GM12878 (cell line): ENCODE results near the gene FEN1. TPM values are rescaled to one million over a fixed set of nuclear protein-coding genes. Genes with fewer than 3 reads are reported as not detected.

ENCODE experiments used
- ATAC-seq: fragments of 200-7000 bp; cut with Tn5 transposase; 3 replicates; pipeline ENCODE4 v1.9.1; 2020; ENCODE audit warnings: mild to moderate bottlenecking, moderate library complexity
- BruUV-seq: library from RNA; stranded (reverse); fragments of 400-500 nt; replicated peaks from 2 replicates; lab custom pipeline; 2021; lab: Mats Ljungman, UMichigan
- CTCF ChIA-PET: fragments of 300-600 bp; sonication (Branson Sonifier 250); formaldehyde crosslinking; extraction: SDS; loops from one replicate; lab custom pipeline; 2021; ENCODE audit warnings: inconsistent platforms; lab: Yijun Ruan, JAX
- POLR2A ChIA-PET: fragments of 350-600 bp; formaldehyde crosslinking; extraction: SDS; loops from one replicate; lab custom pipeline; 2021; ENCODE audit warnings: inconsistent platforms; lab: Charles Lee
- RAD21 ChIA-PET: fragments of 300-600 bp; sonication (Branson Sonifier 250); formaldehyde crosslinking; loops from one replicate; lab custom pipeline; 2023; ENCODE audit warnings: antibody characterized with exemption; ENCODE audit not compliant: unreplicated experiment; lab: Charles Lee
- SMC1A ChIA-PET: fragments of 300-600 bp; sonication (Branson Sonifier 250); formaldehyde crosslinking; loops from one replicate; lab custom pipeline; 2023; ENCODE audit not compliant: unreplicated experiment, uncharacterized antibody; lab: Charles Lee
- DNase-seq: peaks from one replicate; pipeline ENCODE4 v3.0.0-alpha.2; 2011; ENCODE audit warnings: low read depth, low spot score
- FAIRE-seq: peaks from 3 replicates; lab custom pipeline; 2011; peaks lifted over from hg19 to GRCh38; lab: Jason Lieb, UNC
- H2AFZ ChIP-seq: 2 replicates; pipeline ENCODE4 v1.6.0; 2011; ENCODE audit warnings: low read depth, low read length, control low read depth; ENCODE audit not compliant: control insufficient read depth
- H3K27ac ChIP-seq: 2 replicates; pipeline ENCODE4 v1.5.1; 2011; ENCODE audit warnings: control low read depth; ENCODE audit not compliant: control insufficient read depth, insufficient read depth
- H3K27me3 ChIP-seq, 2 experiments: replicated peaks in 1 of 2; 2 replicates each; pipeline versions ENCODE4 v1.6.0 to v1.6.1; 2011; ENCODE audit warnings: low read length in 1 of 2; ENCODE audit not compliant: control insufficient read depth in 2 of 2, insufficient read depth in 2 of 2
- H3K36me3 ChIP-seq, 2 experiments: 2 replicates each; pipeline ENCODE4 v1.5.1; 2011; ENCODE audit warnings: low read length in 1 of 2; ENCODE audit not compliant: control insufficient read depth in 2 of 2, insufficient read depth in 2 of 2
- H3K4me1 ChIP-seq: 2 replicates; pipeline ENCODE4 v1.6.1; 2011; ENCODE audit warnings: mild to moderate bottlenecking, low read length, moderate library complexity, mixed read lengths; ENCODE audit not compliant: control insufficient read depth, insufficient read depth
- H3K4me2 ChIP-seq: 2 replicates; pipeline ENCODE4 v1.6.0; 2011; ENCODE audit warnings: control low read depth; ENCODE audit not compliant: control insufficient read depth, insufficient read depth
- H3K4me3 ChIP-seq: fragments of 200-600 bp; sonication (generic); 2 replicates; pipeline ENCODE4 v1.5.1; 2016
- H3K79me2 ChIP-seq: 2 replicates; pipeline ENCODE4 v1.6.0; 2011; ENCODE audit warnings: low read length; ENCODE audit not compliant: control insufficient read depth, insufficient read depth
- H3K9ac ChIP-seq: 2 replicates; pipeline ENCODE4 v1.8.0; 2011; ENCODE audit warnings: low read length, control low read depth, mixed read lengths; ENCODE audit not compliant: control insufficient read depth, insufficient read depth
- H3K9me3 ChIP-seq: replicated peaks from 3 replicates; pipeline ENCODE4 v1.5.1; 2011; ENCODE audit warnings: mild to moderate bottlenecking, low read length; ENCODE audit not compliant: control insufficient read depth, insufficient read depth
- H4K20me1 ChIP-seq: 2 replicates; pipeline ENCODE4 v1.6.0; 2011; ENCODE audit not compliant: control insufficient read depth, insufficient read depth
- BHLHE40 ChIP-seq, 2 experiments: fragments of 450-650 bp in 1 of 2; IDR thresholded peaks; 2 replicates each; pipeline ENCODE4 v1.6.1; 2011 to 2017; ENCODE audit warnings: low read depth in 2 of 2, borderline replicate concordance in 1 of 2, improper control_type of control experiment in 1 of 2, low read length in 1 of 2, mild to moderate bottlenecking in 1 of 2
- CHD4 ChIP-seq: fragments of 200-600 bp; sonication (generic); IDR thresholded peaks from 2 replicates; pipeline ENCODE4 v1.6.1; 2016; ENCODE audit warnings: mild to moderate bottlenecking
- NFXL1 ChIP-seq: fragments of 450-650 bp; IDR thresholded peaks from 2 replicates; pipeline ENCODE4 v1.6.1; 2017; ENCODE audit warnings: antibody characterized with exemption, mild to moderate bottlenecking, borderline replicate concordance
- NFYB ChIP-seq: IDR thresholded peaks from 2 replicates; pipeline ENCODE4 v1.6.1; 2011; ENCODE audit warnings: low read depth, mild to moderate bottlenecking, low read length, improper control_type of control experiment, moderate library complexity; ENCODE audit not compliant: insufficient read depth
- WRNIP1 ChIP-seq: IDR thresholded peaks from 2 replicates; pipeline ENCODE4 v1.6.1; 2011; ENCODE audit warnings: low read depth, low read length, improper control_type of control experiment, borderline replicate concordance
- ZZZ3 ChIP-seq: IDR thresholded peaks from 2 replicates; pipeline ENCODE4 v1.6.1; 2011; ENCODE audit warnings: low read depth; ENCODE audit not compliant: control insufficient read depth, insufficient read length
- WGBS: methylation state at CpG from one replicate; pipeline ENCODE4 v1.1.6; 2016; ENCODE audit warnings: low lambda C conversion rate; ENCODE audit not compliant: insufficient replicate concordance, insufficient coverage; ENCODE audit errors: missing lambda C conversion rate; 5-methylcytosine and 5-hydroxymethylcytosine counted together
- in situ Hi-C: fragments of 300-500 bp; cut with MboI; formaldehyde crosslinking; loops from 9 replicates; pipeline ENCODE4 v1.14.3; 2018; ENCODE audit warnings: mixed read lengths
- intact Hi-C: fragments of 100-400 bp; cut with micrococcal nuclease; formaldehyde crosslinking; loops from one replicate; pipeline ENCODE4 v1.14.2; 2022; ENCODE audit not compliant: unreplicated experiment
- polyA plus RNA-seq, 11 experiments: library from polyadenylated mRNA; depleted of rRNA in 4 of 11; unstranded in 6 of 11; stranded (reverse) in 5 of 11; fragments of >200 nt; fragmentation: Nextera tagmentation in 4 of 11; fragmentation: Illumina TruSeq in 1 of 11; extraction: Ambion mirVana in 4 of 11; extraction: Trizol in 1 of 11; gene quantifications; 1 replicate in 1 of 11; 2 replicates in 10 of 11; pipeline versions ENCODE4 v1.2.1 to v1.2.3, GENCODE V29; 2011 to 2016; ENCODE audit warnings: inconsistent platforms in 2 of 11, missing spikeins in 2 of 11, low read depth in 1 of 11
- total RNA-seq, 4 experiments: library from RNA; depleted of rRNA in 3 of 4; stranded (reverse); fragments of >200 nt in 3 of 4; fragmentation: Illumina TruSeq in 1 of 4; extraction: Trizol in 1 of 4; gene quantifications; 2 replicates each; pipeline versions ENCODE4 v1.2.1 to v1.2.3, GENCODE V29; 2013 to 2021
- TF ChIP-seq, protein P1 (sequence below): fragments of 450-650 bp; IDR thresholded peaks from 2 replicates; pipeline ENCODE4 v1.6.1; 2017; ENCODE audit warnings: mild to moderate bottlenecking
- TF ChIP-seq, protein P2 (sequence below): IDR thresholded peaks from 2 replicates; pipeline ENCODE4 v1.6.1; 2011; ENCODE audit warnings: low read depth, low read length, improper control_type of control experiment, borderline replicate concordance

The FEN1 gene
- total and polyA plus RNA-seq, 10 of the 15 experiments (the other 5 are each of a cell fraction or from before 2014, with no cell fraction given) = 54.8 to 282 (median 125) TPM

DNA sequence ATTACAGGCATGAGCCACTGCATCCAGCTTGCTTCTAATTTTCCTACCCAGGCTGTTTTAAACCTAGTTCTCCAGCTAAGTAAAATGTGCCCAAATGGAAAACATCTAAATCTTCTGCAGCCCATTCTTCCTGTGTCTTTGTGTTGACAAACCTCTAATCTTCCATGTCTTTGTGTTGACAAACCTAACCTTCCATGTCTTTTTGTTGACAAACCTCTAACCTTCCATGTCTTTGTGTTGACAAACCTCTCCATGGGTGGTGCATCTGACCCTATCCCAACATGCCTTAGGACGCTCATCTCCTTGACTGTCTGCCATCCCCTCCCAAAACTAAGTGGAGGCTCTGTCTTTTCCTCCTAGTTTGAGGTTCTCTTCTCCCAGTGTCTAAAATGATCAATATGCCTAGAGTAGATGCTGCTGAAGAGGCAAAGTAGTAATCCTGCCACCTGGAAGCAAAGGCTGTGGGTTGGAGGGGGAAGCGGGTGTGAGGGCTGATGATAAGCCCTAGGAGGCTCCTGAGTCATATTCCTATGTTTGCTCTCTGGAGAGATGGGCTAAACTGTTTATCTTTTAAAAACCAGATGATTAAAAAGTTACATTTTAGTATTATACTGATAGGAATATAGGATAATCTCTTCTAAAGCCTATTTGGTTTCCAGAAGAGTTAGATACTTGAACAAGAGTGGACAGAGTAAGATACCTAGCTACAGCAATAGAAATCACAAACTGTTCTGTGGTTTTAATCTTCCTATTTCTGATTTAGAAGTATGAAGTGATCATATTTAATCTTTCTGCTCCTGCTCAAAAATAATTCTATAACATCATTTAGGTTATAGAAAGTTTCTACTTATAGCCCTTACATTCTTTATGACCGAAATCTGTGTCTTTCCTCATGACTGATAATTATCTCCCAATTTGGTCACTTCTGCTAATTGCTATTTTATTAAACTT lies 7.9 kb downstream of the FEN1 start:
- no peaks in the 10 kb centered on the region for H3K27me3 ChIP-seq
- FAIRE-seq = no peak
- RAD21 ChIA-PET = interaction anchor here (0.9 to 4.2 kb wide), 5 partner anchors 8 to 308 kb away, joined by 3 to 51 read pairs (median 3); partner anchors contain the start of genes FEN1 and TMEM258

More for the DNA sequence above, 7.9 kb downstream of the FEN1 start:
- Histone ChIP-seq H3K9me3 (no peaks in the 10 kb centered on the region), H3K36me3 (peaks cover 13 to 14% of the 10 kb centered on the region in 2 experiments; a peak in 3 of 4 replicates), H3K27ac (no peak overlapping the region), H3K4me3 (no peak overlapping the region), H2AFZ (no peak overlapping the region), H4K20me1 (no peaks in the 10 kb centered on the region), H3K79me2 (peaks cover 32% of the 10 kb centered on the region), H3K4me2 (no peak overlapping the region), H3K4me1 (no peaks in the 10 kb centered on the region; the same call in 1 of the 2 replicates), H3K9ac (no peak overlapping the region)
- DNase-seq = no peak
- ChIA-PET CTCF (interaction anchor here (1.0 to 12.7 kb wide), 9 partner anchors 13 to 307 kb away, joined by 3 to 188 read pairs (median 118); partner anchors contain the start of genes BEST1 and FADS1), SMC1A (interaction anchor here (0.7 to 6.0 kb wide), 7 partner anchors 11 to 281 kb away, joined by 3 to 79 read pairs (median 9); partner anchors contain the start of gene FADS2), POLR2A (interaction anchor here (0.7 to 7.0 kb wide), 3 partner anchors 8 to 171 kb away, joined by 3 to 77 read pairs (median 3); partner anchors contain the start of genes FADS1, FEN1 and TMEM258)
- BruUV-seq = no TSS peak
- WGBS = 83% methylated on average over 3 of the region's 3 CpGs
- TF ChIP-seq NFYB (no peak), BHLHE40 (IDR thresholded peaks at IDR 0.05; ENCODE audit: borderline replicate concordance in 1 of 2, low read depth in 2 of 2, low read length in 1 of 2) (no peak), CHD4 (no peak), ZZZ3 (no peak), WRNIP1 (no peak), NFXL1 (no peak)
- TF ChIP-seq, protein P1, sequence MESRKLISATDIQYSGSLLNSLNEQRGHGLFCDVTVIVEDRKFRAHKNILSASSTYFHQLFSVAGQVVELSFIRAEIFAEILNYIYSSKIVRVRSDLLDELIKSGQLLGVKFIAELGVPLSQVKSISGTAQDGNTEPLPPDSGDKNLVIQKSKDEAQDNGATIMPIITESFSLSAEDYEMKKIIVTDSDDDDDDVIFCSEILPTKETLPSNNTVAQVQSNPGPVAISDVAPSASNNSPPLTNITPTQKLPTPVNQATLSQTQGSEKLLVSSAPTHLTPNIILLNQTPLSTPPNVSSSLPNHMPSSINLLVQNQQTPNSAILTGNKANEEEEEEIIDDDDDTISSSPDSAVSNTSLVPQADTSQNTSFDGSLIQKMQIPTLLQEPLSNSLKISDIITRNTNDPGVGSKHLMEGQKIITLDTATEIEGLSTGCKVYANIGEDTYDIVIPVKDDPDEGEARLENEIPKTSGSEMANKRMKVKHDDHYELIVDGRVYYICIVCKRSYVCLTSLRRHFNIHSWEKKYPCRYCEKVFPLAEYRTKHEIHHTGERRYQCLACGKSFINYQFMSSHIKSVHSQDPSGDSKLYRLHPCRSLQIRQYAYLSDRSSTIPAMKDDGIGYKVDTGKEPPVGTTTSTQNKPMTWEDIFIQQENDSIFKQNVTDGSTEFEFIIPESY = no peak
- TF ChIP-seq, protein P2, sequence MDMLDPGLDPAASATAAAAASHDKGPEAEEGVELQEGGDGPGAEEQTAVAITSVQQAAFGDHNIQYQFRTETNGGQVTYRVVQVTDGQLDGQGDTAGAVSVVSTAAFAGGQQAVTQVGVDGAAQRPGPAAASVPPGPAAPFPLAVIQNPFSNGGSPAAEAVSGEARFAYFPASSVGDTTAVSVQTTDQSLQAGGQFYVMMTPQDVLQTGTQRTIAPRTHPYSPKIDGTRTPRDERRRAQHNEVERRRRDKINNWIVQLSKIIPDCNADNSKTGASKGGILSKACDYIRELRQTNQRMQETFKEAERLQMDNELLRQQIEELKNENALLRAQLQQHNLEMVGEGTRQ = no peak
- in situ Hi-C loops = no loop called here
- intact Hi-C loops = no loop called here
- no peak for ATAC-seq
